Mucosa of descending colon (tissue), 3 donors: ENCODE data around the gene MLH1. TPM values are rescaled to one million over a fixed set of nuclear protein-coding genes. Genes with fewer than 3 reads are reported as not detected.

Experiments used
- ATAC-seq: fragments of 200-7000 bp; cut with Tn5 transposase; one replicate; pipeline ENCODE4 v1.9.1; 2020; ENCODE audit warnings: mild to moderate bottlenecking, moderate library complexity
- DNase-seq, 3 donors: peaks; one replicate each; pipeline ENCODE4 v3.0.0-alpha.2; 2020
- H3K36me3 ChIP-seq: fragments of 200-600 bp; one replicate; pipeline ENCODE4 v1.8.0; 2021; ENCODE audit warnings: low read depth, mild to moderate bottlenecking
- H3K4me1 ChIP-seq: fragments of 200-600 bp; one replicate; pipeline ENCODE4 v1.8.0; 2021; ENCODE audit warnings: low read depth, mild to moderate bottlenecking
- H3K4me3 ChIP-seq: fragments of 200-600 bp; one replicate; pipeline ENCODE4 v1.8.0; 2021; ENCODE audit warnings: mild to moderate bottlenecking
- H3K9me3 ChIP-seq: fragments of 200-600 bp; one replicate; pipeline ENCODE4 v1.8.0; 2021; ENCODE audit warnings: mild to moderate bottlenecking
- intact Hi-C, 2 donors: fragments of 100-400 bp; cut with DNase I in 1 of 2; cut with micrococcal nuclease in 1 of 2; formaldehyde crosslinking; loops; one replicate each; pipeline versions ENCODE4 v1.11.0 to v1.11.1; 2022; cut with DNase I, micrococcal nuclease
- total RNA-seq, 3 donors: library from RNA; stranded (reverse); fragmentation: NEBNext Ultra II Directional in 2 of 3; extraction: Animal tissue kit (Norgen Biotek cat#: 25700) in 2 of 3; gene quantifications; one replicate each; pipeline versions ENCODE4 v1.2.1 to v1.2.4, GENCODE V29; 2021 to 2023
- TF ChIP-seq, protein P1 (sequence below): fragments of 200-600 bp; IDR thresholded peaks from one replicate; pipeline ENCODE4 v1.8.0; 2022; ENCODE audit warnings: antibody characterized with exemption, mild to moderate bottlenecking
- donor health status: DM: no; HTN: no; CAD: no; lungs with moderate emphysema.
- donor health status: DM: no; HTN: no; CAD: no.
- donor health status: DM: no; HTN: yes; CAD: no.

MLH1 gene
- total RNA-seq, 3 donors from 2014 or later = 15.4 to 25.9 (median 23.7) TPM

GRCh38 chr3:36969085-36969484 is 24.2 kb upstream of the MLH1 start:
- ATAC-seq (no peak), DNase-seq (no peak)
- H3K36me3 ChIP-seq = no peaks in the 10 kb centered on the region
- TF ChIP-seq, protein P1, sequence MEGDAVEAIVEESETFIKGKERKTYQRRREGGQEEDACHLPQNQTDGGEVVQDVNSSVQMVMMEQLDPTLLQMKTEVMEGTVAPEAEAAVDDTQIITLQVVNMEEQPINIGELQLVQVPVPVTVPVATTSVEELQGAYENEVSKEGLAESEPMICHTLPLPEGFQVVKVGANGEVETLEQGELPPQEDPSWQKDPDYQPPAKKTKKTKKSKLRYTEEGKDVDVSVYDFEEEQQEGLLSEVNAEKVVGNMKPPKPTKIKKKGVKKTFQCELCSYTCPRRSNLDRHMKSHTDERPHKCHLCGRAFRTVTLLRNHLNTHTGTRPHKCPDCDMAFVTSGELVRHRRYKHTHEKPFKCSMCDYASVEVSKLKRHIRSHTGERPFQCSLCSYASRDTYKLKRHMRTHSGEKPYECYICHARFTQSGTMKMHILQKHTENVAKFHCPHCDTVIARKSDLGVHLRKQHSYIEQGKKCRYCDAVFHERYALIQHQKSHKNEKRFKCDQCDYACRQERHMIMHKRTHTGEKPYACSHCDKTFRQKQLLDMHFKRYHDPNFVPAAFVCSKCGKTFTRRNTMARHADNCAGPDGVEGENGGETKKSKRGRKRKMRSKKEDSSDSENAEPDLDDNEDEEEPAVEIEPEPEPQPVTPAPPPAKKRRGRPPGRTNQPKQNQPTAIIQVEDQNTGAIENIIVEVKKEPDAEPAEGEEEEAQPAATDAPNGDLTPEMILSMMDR = no peak
- no peak overlapping the region for H3K4me3 ChIP-seq
- no peaks in the 10 kb centered on the region for H3K9me3 ChIP-seq
- no peaks in the 10 kb centered on the region for H3K4me1 ChIP-seq
- intact Hi-C loops = loop anchor here in 1 of 2 donors (10.0 kb wide), 1 partner anchor 244 kb away; no protein-coding TSS in a partner anchor

DNA sequence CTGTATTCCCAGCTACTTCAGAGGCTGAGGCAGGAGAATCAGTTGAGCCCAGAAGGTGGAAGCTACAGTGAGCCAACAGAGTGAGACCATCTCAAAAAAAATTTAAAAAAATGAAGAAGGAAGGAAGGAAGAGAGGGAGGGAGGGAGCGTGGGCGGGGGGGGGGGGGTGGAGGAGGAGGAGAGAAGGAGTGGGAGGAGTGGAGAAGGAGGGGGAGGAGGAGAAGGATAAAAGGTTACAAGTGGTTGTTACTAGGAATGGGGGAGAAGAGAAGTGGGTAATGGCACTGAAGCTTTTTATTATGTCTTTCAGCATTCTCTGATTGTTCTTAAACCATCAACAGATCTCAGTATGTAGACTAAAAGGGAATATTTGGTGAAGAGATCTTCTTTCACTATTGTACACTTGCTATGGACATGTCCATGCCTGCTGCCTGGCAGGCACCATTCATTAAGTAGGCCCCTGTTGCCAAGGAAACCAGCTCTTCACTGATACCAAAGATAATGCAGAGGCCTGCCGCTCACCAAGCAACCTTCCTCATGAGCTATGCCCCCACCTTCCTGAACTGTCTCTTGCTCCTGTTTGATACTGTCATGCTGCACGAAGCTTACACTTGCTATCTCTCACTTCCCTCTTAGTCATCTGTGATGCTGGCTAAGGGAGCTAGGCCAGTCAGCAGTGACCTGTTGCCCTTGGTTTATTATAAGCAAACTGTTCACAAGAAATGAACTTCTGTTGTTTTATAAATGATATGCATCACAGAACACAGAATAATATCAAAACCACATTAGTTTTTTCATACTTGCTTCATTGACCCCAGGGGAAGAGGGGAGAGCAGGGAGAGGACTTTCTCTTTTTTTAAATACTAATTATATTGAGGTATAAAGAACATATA is 23.5 kb upstream of the MLH1 start:
- TF ChIP-seq, protein P1 = no peak
- no peaks in the 10 kb centered on the region for H3K9me3 ChIP-seq
- intact Hi-C loops = loop anchor here in 1 of 2 donors (10.0 kb wide), 1 partner anchor 245 kb away; no protein-coding TSS in a partner anchor
- H3K4me3 ChIP-seq = no peak overlapping the region
- H3K4me1 ChIP-seq = no peaks in the 10 kb centered on the region
- H3K36me3 ChIP-seq = no peaks in the 10 kb centered on the region
- ATAC-seq (peak; percentile 73), DNase-seq (no peak)

GRCh38 chr3:36972163-36972562 is 21.2 kb upstream of the MLH1 start:
- Histone ChIP-seq H3K36me3 (no peaks in the 10 kb centered on the region), H3K4me3 (no peak overlapping the region), H3K4me1 (no peaks in the 10 kb centered on the region), H3K9me3 (no peaks in the 10 kb centered on the region)
- TF ChIP-seq, protein P1 = no peak
- intact Hi-C loops = no loop called here
- ATAC-seq = no peak
- no peak for DNase-seq

DNA sequence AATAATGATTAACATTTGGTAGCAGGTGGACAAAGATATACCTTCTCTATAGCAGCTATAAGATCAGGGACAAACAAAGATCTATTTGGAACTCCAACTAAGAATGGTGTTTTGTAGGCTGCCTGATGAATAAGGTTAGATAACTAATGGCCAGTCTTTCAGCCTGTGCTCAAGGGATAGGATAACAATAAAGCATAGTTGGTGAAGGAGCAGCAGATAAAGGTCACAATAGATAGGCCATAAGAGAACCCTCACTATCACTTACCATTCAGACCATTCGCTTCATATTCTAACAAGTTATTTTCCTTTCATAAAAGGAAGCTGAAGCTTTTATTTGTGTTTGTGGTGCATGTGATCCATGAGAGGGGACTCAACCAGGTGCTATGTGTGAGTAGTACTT is 20.2 kb upstream of the MLH1 start:
- intact Hi-C loops = no loop called here
- H3K4me1 ChIP-seq = no peaks in the 10 kb centered on the region
- DNase-seq (no peak), ATAC-seq (no peak)
- H3K9me3 ChIP-seq = no peaks in the 10 kb centered on the region
- no peak overlapping the region for H3K4me3 ChIP-seq
- no peaks in the 10 kb centered on the region for H3K36me3 ChIP-seq
- TF ChIP-seq, protein P1 = no peak

- no peak for DNase-seq
- H3K9me3 ChIP-seq = peaks cover 17% of the 10 kb centered on the region
- H3K4me3 ChIP-seq = no peak overlapping the region
- intact Hi-C loops = no loop called here
- H3K36me3 ChIP-seq = peaks cover 2% of the 10 kb centered on the region
- TF ChIP-seq, protein P1 = no peak
- H3K4me1 ChIP-seq = no peaks in the 10 kb centered on the region
- no peak for ATAC-seq
These were observed 12.3 kb upstream of the MLH1 start for GRCh38 chr3:36981006-36981405.
